Hepatic stellate cell (primary cell): ENCODE results near the gene FCGR2B.
"Not testable (repeated sequence)": the region's sequence is repeated elsewhere in the genome, so short reads cannot be mapped to it uniquely, and the experiment has no call there.

Experiments used
- DNase-seq: peaks from one replicate; pipeline ENCODE4 v3.0.0; 2011; ENCODE audit warnings: low spot score

FCGR2B gene

DNA sequence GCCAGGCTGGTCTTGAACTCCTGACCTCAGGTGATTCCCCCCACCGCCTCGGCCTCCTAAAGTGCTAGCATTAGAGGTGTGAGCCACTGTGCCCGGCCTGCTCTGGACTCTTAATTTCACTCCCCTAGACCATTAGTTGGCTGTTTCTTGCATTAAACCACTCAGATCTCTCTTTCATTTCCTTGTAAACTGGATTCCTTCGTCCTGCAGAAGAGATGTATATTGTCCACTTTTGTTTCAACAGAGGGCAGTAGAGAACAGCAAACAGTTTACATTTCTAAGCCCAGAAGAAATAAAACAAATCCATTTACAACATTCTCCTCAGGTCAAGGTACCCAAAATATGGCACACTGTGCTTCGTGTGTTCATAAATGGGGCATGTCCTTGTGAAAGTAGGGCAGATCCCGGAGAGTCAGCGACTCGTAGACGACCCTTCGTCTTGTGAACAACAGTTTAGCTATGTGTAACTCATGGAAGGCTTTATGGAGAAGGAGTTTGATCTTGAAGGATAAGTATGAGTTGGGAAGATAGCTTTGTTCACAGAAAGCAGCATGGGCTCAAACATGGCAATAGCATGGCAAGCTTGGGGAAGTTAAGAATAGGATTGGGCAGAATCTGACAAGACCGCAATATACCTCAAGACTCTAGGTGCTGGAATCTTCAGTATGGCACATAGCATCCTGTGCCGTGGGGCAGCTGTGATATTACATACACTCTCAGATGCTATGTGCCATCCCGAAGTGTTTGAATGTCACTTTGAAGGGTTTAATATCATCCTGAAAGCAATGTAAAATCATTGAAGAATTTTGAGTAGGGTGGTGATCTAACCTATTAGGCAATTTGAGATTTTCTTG lies 15.2 kb upstream of the FCGR2B start:
- DNase-seq: peak; percentile 2

DNA sequence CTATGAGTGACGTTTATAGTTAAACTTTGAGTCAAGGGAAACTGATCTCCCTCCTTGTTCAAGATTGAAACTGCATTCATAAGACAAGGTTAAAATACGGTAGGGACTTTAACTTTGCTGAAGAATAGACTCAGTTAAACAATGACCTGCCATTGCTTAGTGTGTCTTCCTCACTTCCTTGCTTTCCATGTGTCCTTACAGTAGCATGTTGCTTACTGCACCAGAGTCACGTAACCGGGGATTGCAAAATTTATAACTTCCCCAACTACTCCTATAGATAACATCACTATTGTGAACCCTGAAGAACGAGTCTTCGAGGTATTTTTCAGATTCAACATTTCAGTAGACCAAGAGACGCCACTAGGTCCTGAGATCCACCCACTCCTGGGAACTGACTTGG lies 9.4 kb upstream of the FCGR2B start:
- not testable (repeated sequence) for DNase-seq

DNA sequence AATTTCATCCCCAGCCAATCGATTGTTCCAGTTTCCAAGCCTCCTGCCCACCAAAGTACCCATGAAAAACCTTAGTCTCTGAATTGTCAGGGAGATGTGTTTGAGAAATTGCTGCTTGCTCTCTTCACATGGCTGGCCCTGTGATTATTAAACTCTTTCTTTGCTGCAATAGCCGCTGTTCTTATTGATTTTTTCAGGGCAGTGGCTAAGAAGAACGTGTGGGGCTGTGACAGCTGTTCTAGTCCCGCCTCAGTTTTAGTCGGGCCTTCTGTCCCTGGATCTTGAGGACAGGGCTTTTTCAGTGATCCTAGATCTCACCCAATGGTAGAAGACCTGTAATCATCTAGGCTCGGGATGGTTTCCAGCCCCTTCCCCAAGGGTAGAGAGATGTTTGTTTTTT lies 9.0 kb upstream of the FCGR2B start:
- not testable (repeated sequence) for DNase-seq

DNA sequence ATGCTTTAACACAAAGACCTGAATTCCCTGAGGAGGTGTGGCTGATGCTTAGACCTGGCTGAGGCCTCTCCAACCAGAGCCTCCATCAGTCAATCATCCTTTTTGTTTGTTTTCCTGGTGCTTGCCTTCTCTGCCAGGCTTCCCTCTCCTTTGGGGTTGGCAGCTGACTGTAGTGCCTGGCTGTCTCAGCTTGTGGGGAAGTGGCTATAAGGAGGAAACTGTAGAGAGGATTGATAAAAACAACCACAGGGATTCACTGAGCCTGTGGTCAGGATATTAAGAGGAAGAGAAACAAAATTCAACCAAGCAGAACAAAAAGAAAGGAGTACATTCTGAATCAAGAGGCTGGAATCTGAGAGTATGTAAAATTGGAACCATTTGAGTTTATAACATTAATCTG lies 4.4 kb upstream of the FCGR2B start:
- DNase-seq: not testable (repeated sequence)

DNA sequence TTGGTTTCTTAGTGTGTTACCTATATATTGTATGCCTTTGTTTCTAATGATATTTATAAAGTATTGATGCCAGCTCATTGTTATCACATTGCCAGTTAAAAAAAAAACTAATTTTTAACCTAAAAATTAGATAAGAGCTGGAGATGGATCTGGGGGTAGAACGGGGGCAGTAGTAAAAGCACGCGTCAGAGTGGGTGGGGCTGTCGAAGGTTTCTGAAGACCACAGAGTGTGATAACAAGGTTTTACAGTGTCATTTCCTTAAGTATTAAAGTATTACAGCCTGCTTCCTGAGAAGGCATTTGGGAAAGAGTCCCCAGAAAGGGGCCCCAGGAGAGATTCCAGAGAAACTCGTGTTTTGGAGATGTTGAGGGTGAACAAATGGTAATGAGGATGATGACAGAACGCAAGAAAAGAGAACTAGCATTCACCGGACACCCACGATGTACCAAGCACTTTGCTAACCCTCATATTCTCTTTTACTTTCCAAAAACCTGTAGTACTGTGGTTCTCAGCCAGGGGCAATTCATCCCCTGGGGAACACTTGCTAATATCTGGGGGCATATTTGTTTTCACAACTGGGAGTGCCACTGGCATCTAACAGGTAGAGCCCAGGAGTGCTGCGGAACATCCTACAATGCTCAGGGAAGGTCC lies 1.2 kb upstream of the FCGR2B start:
- not testable (repeated sequence) for DNase-seq

DNA sequence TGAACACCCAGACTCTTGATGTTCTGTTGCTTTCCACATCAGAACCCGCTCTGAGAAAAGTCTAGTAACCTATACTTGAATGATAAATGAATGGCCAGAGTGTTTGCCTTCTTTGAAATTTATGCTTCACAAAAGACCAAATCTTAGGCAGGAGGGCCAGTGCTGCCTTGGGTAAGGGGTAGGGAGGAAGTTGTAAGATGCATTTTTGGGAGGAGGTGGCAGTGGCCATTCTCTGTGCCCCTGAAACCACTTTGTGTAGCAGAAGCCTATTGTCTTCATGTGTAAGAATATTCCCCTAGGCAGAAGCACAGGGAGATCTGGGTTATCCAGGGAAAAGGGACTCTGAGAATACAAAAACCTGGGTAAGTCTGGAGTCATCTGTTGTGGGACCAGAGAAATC lies 626 bp downstream of the FCGR2B start:
- DNase-seq: not testable (repeated sequence)

DNA sequence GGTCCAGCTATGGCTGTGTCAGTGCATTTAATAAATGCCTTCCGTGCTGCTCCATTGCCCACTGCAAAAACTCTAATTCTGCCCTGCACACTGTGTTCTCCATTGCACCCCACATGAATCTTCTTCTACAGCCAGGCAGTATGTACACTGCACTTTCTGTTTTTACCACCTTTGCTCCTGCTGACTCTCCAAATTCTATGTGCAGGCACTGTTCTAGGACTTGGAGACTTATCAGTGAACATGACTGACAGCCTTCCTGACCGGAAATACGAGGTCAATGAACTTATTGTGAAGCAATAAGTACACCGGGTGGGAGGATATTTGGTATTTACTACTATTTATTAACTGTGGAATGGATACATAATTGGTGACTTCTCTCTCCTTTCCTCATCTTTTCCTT lies 1.7 kb downstream of the FCGR2B start:
- not testable (repeated sequence) for DNase-seq

DNA sequence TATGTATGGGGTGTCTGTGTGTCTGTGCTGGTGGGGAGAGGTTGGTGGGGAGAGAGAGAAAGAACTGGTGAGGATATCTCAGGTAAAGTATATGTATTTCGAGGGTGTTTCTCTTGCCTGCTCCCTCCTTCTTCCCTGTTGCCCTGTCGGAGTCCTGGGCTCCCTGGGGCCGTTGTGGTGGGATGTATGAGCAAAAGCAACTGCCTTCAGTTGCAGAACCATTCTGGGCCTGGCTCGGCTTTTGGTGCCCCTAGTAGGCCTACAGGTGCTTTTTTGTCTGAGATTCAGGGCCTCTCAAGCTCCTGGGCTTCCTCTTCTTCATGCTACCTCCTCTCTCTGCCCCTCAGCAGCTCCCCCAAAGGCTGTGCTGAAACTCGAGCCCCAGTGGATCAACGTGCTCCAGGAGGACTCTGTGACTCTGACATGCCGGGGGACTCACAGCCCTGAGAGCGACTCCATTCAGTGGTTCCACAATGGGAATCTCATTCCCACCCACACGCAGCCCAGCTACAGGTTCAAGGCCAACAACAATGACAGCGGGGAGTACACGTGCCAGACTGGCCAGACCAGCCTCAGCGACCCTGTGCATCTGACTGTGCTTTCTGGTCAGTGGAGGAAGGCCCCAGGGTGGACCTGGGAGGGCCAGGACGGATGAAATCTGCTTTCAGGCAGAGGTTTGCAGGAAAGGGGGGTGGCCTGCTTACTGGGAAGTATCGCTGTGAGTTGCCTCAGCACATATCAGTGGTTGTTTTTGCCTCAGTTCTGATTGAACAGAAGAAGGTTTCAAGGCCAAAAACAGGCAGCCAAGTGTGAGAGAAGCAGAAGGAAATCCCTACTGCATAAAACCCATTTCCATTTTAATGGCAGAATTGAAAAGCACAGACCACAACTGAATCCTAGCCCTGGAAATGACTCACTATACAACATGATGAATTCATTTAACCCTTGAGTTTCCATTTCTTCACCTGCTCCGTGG lies 8.4 kb downstream of the FCGR2B start:
- not testable (repeated sequence) for DNase-seq

DNA sequence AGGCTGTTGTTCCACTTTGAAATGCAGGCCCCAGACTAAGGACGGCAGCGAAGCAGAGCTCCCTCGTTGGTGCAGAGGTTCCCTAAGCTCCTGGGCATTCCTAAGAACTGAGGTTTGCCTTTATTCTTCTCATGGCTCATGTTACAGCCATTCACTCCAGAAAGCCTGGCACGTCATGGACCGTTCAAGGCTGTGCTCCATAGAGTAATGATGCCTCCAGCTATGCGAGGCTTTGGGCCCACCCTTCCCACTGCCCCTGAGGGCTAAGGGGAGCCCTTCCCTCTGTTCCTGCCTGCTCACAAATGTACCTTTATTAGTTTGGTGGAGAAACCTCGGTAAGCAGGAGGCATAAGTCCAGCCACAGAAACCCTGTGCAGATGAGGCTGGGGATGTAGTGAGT lies 10.5 kb downstream of the FCGR2B start:
- DNase-seq: not testable (repeated sequence)

DNA sequence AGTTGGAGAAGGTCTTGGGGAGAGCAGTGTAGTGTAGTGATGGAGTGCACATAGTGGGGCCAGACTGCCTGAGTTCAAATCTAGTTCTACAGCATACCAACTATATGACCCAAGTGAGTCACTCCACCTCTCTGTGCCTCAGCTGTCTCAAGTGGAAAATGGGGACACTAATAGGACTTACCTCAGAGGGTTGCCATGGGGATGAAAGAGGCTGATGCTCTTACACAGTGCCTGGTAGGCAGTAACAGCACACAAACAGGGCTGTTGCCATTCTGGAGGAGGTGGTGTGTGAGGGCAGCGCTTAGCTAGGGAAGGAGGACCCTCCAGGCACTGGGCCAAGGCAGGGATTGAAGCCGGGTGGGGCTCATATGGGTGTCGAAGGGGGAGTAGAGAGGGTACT lies 11.5 kb downstream of the FCGR2B start:
- DNase-seq: not testable (repeated sequence)

DNA sequence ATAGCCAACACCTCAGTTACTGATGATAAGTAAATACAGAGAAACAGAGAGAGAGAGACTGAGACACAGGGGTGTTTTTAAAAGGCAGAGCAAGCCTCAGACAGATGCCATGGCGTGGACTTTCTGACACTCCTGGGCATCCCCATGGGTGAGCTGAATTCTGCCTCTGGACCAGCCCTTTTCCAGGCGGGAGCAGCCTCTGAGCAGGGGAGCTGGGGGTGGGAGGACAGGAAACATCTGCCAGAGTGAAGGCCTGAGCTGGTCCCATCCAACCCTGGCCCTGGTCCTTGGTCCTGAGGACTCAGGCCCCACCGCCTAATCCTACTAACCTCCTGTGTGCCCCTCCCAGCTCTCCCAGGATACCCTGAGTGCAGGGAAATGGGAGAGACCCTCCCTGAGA lies 12.0 kb downstream of the FCGR2B start:
- not testable (repeated sequence) for DNase-seq

DNA sequence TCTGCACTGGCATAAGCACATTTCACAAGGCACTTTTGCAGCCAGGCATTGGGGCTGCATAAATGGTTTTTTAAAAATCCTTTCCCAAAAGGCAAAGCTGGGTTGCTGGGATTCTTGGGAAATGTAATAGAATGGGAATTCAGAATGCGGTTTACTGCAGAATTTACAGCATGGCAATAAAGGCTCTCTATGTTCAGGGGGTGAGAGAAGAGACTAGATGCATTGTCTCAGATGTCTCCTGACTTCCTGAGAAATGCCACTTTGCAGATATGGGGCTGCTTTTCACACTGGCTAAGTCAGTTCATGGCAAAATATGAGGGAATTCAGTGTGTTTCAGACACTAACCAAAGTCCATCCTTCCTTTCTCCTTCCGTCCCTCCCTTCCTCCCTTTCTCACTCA lies 13.5 kb downstream of the FCGR2B start:
- no peak for DNase-seq

DNA sequence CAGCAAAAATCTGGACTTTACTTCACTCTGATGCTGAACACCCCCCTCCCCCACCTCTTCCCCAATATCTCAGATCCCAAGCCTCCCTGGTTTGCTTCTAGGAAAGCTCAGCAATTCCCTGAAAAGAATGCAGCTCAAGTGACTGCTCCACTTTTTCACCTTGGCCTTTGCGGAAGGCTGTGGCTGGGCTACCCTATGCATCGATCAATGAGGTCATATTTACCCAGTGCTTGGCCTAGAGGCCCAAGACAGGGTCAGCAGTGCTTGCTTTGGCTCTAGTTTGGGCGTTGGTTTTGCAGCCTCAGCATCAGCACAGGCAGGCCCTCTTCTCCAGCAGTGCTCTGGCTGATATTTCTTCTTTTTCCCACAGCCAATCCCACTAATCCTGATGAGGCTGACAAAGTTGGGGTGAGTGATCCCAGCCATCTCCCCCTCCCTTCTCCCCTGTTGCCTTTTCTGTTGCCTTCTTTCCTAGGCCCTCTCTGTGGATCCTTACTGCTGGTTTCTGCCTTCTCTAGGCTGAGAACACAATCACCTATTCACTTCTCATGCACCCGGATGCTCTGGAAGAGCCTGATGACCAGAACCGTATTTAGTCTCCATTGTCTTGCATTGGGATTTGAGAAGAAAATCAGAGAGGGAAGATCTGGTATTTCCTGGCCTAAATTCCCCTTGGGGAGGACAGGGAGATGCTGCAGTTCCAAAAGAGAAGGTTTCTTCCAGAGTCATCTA lies 14.2 kb downstream of the FCGR2B start:
- no peak for DNase-seq

DNA sequence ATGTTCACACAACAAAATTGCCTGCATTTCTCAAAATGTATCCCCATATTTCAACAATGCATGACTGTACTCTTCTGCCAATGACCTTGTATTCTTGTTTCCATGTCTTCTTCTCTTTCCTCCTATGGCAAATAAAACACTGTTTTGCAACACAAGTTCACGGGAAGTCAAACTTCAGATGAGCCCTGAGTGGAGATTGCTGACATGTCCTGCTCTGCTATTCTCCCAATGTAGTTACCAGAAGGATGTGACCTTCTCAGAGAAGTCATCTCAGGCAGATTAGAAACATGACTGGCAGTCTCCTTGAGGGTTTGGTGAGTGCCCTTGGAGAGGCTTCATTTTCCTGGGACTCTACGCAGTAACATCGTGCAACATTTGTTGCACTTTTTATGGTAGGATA lies 15.6 kb downstream of the FCGR2B start:
- no peak for DNase-seq

DNA sequence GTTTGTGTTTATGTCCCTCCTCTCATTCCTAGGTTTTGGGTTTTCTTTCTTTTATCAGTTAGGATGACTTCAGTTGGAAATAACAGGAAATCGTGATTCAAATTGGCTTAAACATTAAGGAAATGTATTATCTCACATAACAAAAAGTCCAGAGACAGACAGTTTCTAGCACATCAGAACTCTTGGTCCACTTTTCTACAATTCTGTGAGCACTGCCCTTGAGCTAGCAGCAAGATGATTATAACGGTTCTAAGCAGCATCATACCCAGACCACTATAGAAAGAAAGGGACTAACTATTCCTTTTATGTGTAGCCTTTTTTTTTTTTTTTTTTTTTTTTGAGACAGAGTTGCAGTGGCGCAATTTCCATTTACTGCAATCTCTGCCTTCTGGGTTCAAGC lies 18.9 kb downstream of the FCGR2B start:
- DNase-seq: no peak

DNA sequence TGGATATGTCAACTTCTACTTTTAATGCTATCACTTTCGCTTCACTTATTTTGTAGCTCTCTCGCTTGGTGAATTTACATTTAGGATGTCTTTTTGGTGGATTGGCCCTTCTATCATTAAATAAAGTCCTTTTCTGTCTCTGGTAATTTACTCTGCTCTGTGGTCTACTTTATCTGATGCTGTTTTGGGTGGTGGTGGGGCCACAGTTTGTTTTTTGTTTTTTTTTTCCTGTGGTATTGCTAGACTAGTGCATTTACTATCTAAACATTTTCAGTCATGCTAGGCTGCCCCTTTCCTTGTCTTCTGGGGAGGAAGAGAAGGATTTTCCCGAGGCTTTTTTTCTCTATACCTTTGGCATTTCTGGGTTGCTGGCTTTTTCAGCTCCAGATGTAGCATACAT lies 26.0 kb downstream of the FCGR2B start:
- no peak for DNase-seq

DNA sequence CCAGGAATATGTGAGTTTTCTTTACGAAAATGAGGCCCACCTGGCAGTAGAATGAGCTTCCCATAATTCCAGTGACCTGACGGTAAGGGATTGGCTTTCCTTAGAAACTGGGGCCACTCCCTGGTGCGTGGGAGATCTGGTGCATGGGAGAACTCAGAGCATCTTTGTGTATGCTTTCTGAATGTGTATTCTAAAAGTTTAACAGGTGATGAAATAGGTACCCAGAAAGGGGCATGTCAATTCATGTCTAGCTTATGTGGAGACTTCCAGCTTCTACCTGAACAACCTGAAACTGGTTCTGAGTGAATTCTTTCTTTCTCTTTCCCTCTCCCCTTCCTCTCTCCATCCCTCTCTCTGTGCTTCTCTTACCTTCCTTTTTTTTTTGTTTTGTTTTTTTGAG lies 28.9 kb downstream of the FCGR2B start:
- no peak for DNase-seq

DNA sequence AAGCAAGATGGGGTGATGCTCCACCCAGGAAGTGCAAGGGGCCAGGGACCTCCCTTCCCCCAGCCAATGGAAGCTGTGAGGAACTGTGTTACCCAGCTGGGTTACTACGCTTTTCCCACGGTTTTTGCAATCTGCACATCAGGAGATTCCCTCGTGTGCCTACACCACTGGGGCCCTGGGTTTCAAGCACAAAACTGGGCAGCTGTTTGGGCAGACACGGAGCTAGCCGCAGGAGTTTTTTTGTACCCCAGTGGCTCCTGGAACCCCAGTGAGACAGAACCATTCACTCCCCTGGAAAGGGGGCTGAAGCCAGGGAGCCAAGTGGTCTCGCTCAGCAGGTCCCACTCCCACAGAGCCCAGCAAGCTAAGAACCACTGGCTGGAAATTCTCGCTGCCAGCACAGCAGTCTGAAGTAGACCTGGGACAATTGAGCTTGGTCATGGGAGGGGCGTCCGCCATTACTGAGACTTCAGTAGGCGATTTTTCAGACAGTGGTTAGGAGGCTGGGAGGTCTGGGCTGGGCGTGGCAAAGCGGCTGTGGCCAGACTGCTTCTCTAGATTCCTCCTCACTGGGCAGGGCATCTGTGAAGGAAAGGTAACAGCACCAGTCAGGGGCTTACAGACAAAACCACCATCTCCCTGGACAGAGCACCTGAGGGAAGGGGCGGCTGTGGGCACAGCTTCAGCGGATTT lies 30.2 kb downstream of the FCGR2B start:
- DNase-seq: not testable (repeated sequence)

DNA sequence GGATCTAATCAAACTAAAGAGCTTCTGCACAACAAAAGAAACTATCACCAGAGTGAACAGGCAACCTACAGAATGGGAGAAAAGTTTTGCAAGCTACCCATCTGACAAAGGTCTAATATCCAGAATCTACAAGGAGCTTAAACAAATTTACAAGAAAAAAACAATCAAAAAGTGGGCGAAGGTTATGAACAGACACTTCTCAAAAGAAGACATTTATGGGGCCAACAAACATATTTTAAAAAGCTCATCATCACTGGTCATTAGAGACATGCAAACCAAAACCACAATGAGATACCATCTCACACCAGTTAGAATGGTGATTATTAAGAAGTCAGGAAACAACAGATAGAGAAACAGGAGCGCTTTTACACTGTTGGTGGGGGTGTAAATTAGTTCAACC lies 35.4 kb downstream of the FCGR2B start:
- DNase-seq: not testable (repeated sequence)

DNA sequence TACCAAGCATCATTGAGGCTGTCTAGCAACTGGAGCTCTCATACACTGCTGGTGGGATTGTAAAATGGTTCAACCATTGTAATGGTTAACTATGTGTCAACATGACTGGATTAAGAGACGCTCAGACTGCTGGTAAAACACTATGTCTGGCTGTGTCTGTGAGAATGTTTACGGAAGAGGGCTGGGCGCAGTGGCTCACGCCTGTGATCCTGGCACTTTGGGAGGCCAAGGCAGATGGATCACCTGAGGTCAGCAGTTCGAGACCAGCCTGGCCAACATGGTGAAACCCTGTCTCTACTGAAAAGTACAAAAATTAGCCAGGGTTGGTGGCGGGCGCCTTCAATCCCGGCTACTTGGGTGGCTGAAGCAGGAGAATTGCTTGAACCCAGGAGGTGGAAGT lies 39.3 kb downstream of the FCGR2B start:
- DNase-seq: no peak

DNA sequence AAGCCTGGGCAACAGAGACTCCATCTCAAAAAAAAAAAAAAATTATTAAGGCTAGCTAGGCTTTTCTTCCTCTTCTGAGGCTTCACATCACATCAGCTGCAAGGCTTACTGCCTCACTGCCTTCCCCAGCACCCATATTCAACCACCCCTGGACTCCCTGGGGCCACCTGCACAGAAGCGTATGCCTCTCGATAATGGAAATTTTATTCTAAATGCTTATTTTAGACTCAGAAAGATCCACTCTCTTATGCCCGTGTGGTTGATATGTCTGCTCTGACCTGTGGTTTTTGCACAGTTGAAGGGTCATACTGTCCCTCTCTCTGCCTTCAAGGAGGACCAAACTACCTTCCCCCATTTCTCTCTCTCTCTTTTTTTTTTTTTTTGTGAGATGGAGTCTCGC lies 42.6 kb downstream of the FCGR2B start:
- no peak for DNase-seq
